ENCODE results near the gene APCDD1. TPM values are rescaled to one million over a fixed set of nuclear protein-coding genes. Genes with fewer than 3 reads are reported as not detected.

APCDD1 gene
- total and polyA plus RNA-seq, 8 donors, result 27.6 to 168 (median 136) TPM

- Histone ChIP-seq H3K27ac (no peak overlapping the region), H3K27me3 (no peaks in the 10 kb centered on the region), H3K9me3 (no peaks in the 10 kb centered on the region), H3K36me3 (no peaks in the 10 kb centered on the region), H3K4me3 (no peak overlapping the region), H3K4me1 (peaks cover 2 to 19% of the 10 kb centered on the region in 2 donors)
- ATAC-seq, result no peak
- peak in 2 of 4 donors; percentile 61 to 74 for DNase-seq
- intact Hi-C loops (cut with DNase I), result loop anchor here in 1 of 2 donors (10.0 kb wide), 1 partner anchor 499 kb away; no protein-coding TSS in a partner anchor
- TF ChIP-seq CTCF (IDR thresholded peaks at IDR 0.05), result no peak
Measured at GRCh38 chr18:10514082-10514481, 59.6 kb downstream of the APCDD1 start.

GRCh38 chr18:10514601-10515000, 60.2 kb downstream of the APCDD1 start:
- intact Hi-C loops (cut with DNase I), result loop anchor here in 1 of 2 donors (10.0 kb wide), 1 partner anchor 500 kb away; no protein-coding TSS in a partner anchor
- Histone ChIP-seq H3K27me3 (no peaks in the 10 kb centered on the region), H3K4me3 (no peak overlapping the region), H3K4me1 (peaks cover 7 to 24% of the 10 kb centered on the region in 2 donors), H3K36me3 (no peaks in the 10 kb centered on the region), H3K9me3 (no peaks in the 10 kb centered on the region), H3K27ac (no peak overlapping the region)
- ATAC-seq (no peak), DNase-seq (no peak)
- TF ChIP-seq CTCF (IDR thresholded peaks at IDR 0.05), result no peak

GRCh38 chr18:10515456-10515855, 61.0 kb downstream of the APCDD1 start:
- Histone ChIP-seq H3K27me3 (no peaks in the 10 kb centered on the region), H3K9me3 (no peaks in the 10 kb centered on the region), H3K4me3 (no peak overlapping the region), H3K36me3 (no peaks in the 10 kb centered on the region), H3K27ac (no peak overlapping the region), H3K4me1 (peaks cover 11 to 32% of the 10 kb centered on the region in 2 donors)
- DNase-seq (no peak), ATAC-seq (no peak)
- intact Hi-C loops (cut with DNase I), result loop anchor here in 1 of 2 donors (10.0 kb wide), 1 partner anchor 501 kb away; no protein-coding TSS in a partner anchor
- TF ChIP-seq CTCF (IDR thresholded peaks at IDR 0.05), result no peak

DNA sequence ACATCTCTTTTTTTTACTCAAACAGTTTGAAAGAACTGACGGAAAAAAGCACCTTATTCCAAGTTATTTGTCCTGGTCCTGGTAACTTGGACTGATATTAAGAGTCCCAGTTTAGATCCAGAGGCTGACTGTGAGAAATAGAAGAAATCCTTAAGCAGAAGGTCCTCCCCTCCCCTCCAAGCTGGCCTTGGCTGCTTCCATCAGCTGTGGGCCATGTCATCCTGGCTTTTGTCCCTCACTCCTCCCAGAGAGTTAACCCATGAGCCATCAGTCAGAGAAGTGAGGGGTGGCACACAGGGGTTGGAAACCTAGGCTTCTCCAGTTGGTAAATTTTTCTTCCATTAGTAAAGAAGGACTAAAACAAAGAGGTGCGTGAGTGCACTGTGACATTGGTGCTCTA, 61.6 kb downstream of the APCDD1 start:
- intact Hi-C loops (cut with DNase I), result loop anchor here in 1 of 2 donors (10.0 kb wide), 1 partner anchor 501 kb away; no protein-coding TSS in a partner anchor
- Histone ChIP-seq H3K27ac (no peak overlapping the region), H3K4me1 (peaks cover 11 to 33% of the 10 kb centered on the region in 2 donors), H3K4me3 (no peak overlapping the region), H3K36me3 (no peaks in the 10 kb centered on the region), H3K27me3 (no peaks in the 10 kb centered on the region), H3K9me3 (no peaks in the 10 kb centered on the region)
- TF ChIP-seq CTCF (IDR thresholded peaks at IDR 0.05), result no peak
- no peak for ATAC-seq
- DNase-seq, result no peak

DNA sequence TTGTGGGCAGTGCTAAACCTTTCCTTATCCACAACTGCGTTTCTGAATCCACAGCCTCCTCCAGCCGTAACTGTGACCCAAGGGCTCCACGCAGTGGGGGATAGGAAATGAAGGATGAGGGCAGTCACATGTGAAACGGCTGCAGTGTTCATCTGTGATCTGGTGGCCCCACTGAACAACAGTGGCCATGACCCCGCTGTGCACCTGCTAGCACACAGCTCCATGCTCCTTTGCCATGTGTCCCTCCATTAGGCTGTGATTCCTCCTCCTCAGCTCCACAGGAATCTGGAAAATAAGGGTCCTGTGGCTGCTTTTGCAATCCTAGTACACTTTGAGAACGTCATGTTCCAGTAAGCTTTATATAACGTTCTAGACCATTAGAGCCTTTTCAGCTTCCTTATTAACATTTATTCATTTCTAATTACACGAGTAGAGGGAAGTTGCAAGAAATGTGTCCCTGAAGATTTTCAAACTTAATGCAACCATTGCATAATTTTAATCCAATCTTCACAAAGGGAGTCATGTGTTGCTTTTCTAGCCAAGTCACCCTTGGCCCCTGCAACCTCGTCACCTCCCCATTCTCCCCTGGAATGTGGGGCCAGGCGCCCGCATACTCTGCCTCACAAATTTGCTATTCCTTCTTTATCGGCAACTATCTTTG, 64.3 kb downstream of the APCDD1 start:
- peak overlapping the region; percentile 15 to 30 for H3K27ac ChIP-seq
- no peaks in the 10 kb centered on the region for H3K36me3 ChIP-seq
- ATAC-seq (peak; percentile 71), DNase-seq (peak in 2 of 4 donors; percentile 58 to 75)
- no peak overlapping the region for H3K4me3 ChIP-seq
- H3K27me3 ChIP-seq, result no peaks in the 10 kb centered on the region
- no peaks in the 10 kb centered on the region for H3K9me3 ChIP-seq
- peak in 1 of 2 donors; percentile 9 for TF ChIP-seq CTCF (IDR thresholded peaks at IDR 0.05)
- H3K4me1 ChIP-seq, result peaks cover 11 to 33% of the 10 kb centered on the region in 2 donors
- intact Hi-C loops (cut with DNase I), result loop anchor here in 1 of 2 donors (10.0 kb wide), 1 partner anchor 504 kb away; no protein-coding TSS in a partner anchor
